ENCODE data around the gene AQP12A.

DNA sequence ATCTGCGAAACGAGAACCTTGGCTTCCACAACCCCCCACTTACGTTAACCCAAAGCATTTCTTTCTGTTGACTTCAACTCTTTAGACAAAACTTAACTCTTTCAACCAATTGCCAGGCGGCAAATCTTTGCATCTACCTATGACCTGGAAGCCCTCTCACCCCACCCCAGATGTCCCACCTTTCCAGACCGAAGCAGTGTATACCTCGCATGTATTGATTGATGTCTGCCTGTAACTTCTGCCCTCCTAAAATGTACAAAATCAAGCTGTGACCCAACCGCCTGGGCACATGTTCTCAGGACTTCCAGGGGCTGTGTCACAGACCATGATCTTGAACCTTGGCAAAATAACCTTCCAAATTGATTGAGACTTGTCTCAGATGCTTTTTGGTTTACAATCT lies 21.3 kb upstream of the AQP12A start:
- no peak for TF ChIP-seq GATA2 (IDR thresholded peaks at IDR 0.05; ENCODE audit: low read depth, low read length)
- no peak for TF ChIP-seq GATA3 (IDR thresholded peaks at IDR 0.05; ENCODE audit: low read depth, low read length)
